Lower lobe of right lung (tissue), 2 donors: Measurements from ENCODE around the gene ENOX1. TPM values are rescaled to one million over a fixed set of nuclear protein-coding genes. Genes with fewer than 3 reads are reported as not detected.

Experiments
- ATAC-seq, 2 donors: fragments of 200-7000 bp; cut with Tn5 transposase; one replicate each; pipeline ENCODE4 v1.9.1; 2020 to 2022; ENCODE audit warnings: mild to moderate bottlenecking in 2 of 2, moderate library complexity in 2 of 2
- DNase-seq: peaks from one replicate; pipeline ENCODE4 v3.0.0-alpha.2; 2020
- H3K27ac ChIP-seq: fragments of 200-600 bp; one replicate; pipeline ENCODE4 v1.8.0; 2022
- H3K27me3 ChIP-seq: fragments of 200-600 bp; one replicate; pipeline ENCODE4 v1.8.0; 2022; ENCODE audit warnings: low read depth
- H3K36me3 ChIP-seq: fragments of 200-600 bp; one replicate; pipeline ENCODE4 v1.8.0; 2022; ENCODE audit warnings: mild to moderate bottlenecking
- H3K4me1 ChIP-seq: fragments of 200-600 bp; one replicate; pipeline ENCODE4 v1.8.0; 2022
- H3K4me3 ChIP-seq: fragments of 200-600 bp; one replicate; pipeline ENCODE4 v1.8.0; 2022; ENCODE audit warnings: mild to moderate bottlenecking
- H3K9me3 ChIP-seq: fragments of 200-600 bp; one replicate; pipeline ENCODE4 v1.8.0; 2022
- intact Hi-C: fragments of 100-400 bp; cut with DNase I; formaldehyde crosslinking; loops from one replicate; pipeline ENCODE4 v1.11.0; 2022
- total RNA-seq: library from RNA; stranded (reverse); fragmentation: NEBNext Ultra II Directional; extraction: Animal tissue kit (Norgen Biotek cat#: 25700); gene quantifications from one replicate; pipeline ENCODE4 v1.2.1, GENCODE V29; 2021
- TF ChIP-seq, protein P1 (sequence below): fragments of 200-600 bp; IDR thresholded peaks from one replicate; pipeline ENCODE4 v1.8.0; 2022; ENCODE audit warnings: antibody characterized with exemption, mild to moderate bottlenecking
- donor health status: DM: no; HTN: yes; CAD: no; lungs with severe emphysema.

ENOX1 gene
- total RNA-seq, 1 donor from 2014 or later, result 2.0 TPM

DNA sequence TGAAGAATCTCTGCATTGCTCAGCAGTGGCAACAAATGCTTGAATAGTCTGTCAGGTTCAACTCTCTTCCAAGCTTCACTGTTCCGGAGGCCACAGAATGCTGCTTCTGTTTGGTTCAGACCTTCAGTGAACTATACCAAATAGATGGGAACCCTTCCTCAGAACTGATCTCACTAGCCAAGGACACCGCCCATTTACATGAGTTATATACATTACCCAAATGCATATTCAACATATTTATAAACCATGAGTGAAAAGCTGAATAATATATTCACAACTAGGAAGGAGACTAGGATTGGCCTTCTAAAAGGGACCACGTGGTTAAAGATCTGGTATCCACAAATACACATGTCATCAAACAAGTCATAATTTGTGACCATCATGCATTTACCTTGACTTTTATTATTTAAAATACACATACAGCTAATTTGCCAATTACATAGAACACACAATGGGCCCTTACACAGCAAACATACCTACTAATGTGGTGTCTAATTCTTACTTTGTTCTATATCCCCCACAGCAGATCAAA, 49.3 kb downstream of the ENOX1 start:
- H3K9me3 ChIP-seq, result no peaks in the 10 kb centered on the region
- no peaks in the 10 kb centered on the region for H3K4me1 ChIP-seq
- TF ChIP-seq, protein P1, sequence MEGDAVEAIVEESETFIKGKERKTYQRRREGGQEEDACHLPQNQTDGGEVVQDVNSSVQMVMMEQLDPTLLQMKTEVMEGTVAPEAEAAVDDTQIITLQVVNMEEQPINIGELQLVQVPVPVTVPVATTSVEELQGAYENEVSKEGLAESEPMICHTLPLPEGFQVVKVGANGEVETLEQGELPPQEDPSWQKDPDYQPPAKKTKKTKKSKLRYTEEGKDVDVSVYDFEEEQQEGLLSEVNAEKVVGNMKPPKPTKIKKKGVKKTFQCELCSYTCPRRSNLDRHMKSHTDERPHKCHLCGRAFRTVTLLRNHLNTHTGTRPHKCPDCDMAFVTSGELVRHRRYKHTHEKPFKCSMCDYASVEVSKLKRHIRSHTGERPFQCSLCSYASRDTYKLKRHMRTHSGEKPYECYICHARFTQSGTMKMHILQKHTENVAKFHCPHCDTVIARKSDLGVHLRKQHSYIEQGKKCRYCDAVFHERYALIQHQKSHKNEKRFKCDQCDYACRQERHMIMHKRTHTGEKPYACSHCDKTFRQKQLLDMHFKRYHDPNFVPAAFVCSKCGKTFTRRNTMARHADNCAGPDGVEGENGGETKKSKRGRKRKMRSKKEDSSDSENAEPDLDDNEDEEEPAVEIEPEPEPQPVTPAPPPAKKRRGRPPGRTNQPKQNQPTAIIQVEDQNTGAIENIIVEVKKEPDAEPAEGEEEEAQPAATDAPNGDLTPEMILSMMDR, result no peak
- no peak overlapping the region for H3K4me3 ChIP-seq
- H3K36me3 ChIP-seq, result no peaks in the 10 kb centered on the region
- DNase-seq (no peak), ATAC-seq (no peak)
- H3K27me3 ChIP-seq, result no peaks in the 10 kb centered on the region
- intact Hi-C loops, result no loop called here
- no peak overlapping the region for H3K27ac ChIP-seq

GRCh38 chr13:43732726-43733125, 54.0 kb downstream of the ENOX1 start:
- intact Hi-C loops, result no loop called here
- H3K27me3 ChIP-seq, result no peaks in the 10 kb centered on the region
- TF ChIP-seq, protein P1, result no peak
- ATAC-seq (no peak), DNase-seq (no peak)
- H3K4me3 ChIP-seq, result no peak overlapping the region
- H3K27ac ChIP-seq, result no peak overlapping the region
- H3K36me3 ChIP-seq, result no peaks in the 10 kb centered on the region
- H3K9me3 ChIP-seq, result no peaks in the 10 kb centered on the region
- no peaks in the 10 kb centered on the region for H3K4me1 ChIP-seq

- Histone ChIP-seq H3K4me1 (no peaks in the 10 kb centered on the region), H3K27me3 (no peaks in the 10 kb centered on the region), H3K4me3 (no peak overlapping the region), H3K27ac (no peak overlapping the region), H3K9me3 (no peaks in the 10 kb centered on the region), H3K36me3 (no peaks in the 10 kb centered on the region)
- TF ChIP-seq, protein P1, result no peak
- ATAC-seq, result no peak
- intact Hi-C loops, result no loop called here
- DNase-seq, result no peak
These were observed 55.5 kb downstream of the ENOX1 start for GRCh38 chr13:43731296-43731695.

GRCh38 chr13:43730642-43731041, 56.1 kb downstream of the ENOX1 start:
- H3K9me3 ChIP-seq, result no peaks in the 10 kb centered on the region
- no peak overlapping the region for H3K27ac ChIP-seq
- H3K4me3 ChIP-seq, result no peak overlapping the region
- H3K4me1 ChIP-seq, result no peaks in the 10 kb centered on the region
- ATAC-seq, result no peak
- intact Hi-C loops, result no loop called here
- TF ChIP-seq, protein P1, result no peak
- no peak for DNase-seq
- no peaks in the 10 kb centered on the region for H3K36me3 ChIP-seq
- H3K27me3 ChIP-seq, result no peaks in the 10 kb centered on the region

- H3K4me3 ChIP-seq, result no peak overlapping the region
- ATAC-seq, result no peak
- intact Hi-C loops, result no loop called here
- H3K36me3 ChIP-seq, result no peaks in the 10 kb centered on the region
- TF ChIP-seq, protein P1, result no peak
- H3K4me1 ChIP-seq, result no peaks in the 10 kb centered on the region
- H3K27me3 ChIP-seq, result no peaks in the 10 kb centered on the region
- no peak overlapping the region for H3K27ac ChIP-seq
- no peak for DNase-seq
- no peaks in the 10 kb centered on the region for H3K9me3 ChIP-seq
These were observed 58.4 kb downstream of the ENOX1 start for GRCh38 chr13:43728421-43728820.

DNA sequence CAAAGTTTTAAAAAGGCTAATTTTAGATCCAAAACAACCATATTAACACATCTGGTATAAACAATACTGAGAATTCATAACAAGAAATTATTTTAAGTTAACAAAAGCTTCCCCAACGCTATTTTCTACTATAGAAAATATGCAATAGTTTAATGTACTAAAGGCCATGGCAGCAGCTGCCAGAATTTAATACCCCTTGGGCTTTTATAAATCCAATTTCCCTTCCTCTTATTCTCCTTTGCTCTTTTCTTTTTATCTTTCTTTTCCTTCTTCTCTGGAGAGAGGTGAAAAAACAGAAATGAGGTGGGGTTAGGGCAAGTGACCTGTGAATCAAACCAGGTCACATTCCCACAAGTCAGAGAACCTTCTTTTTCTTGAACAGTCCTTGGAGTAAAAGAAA, 58.9 kb downstream of the ENOX1 start:
- Histone ChIP-seq H3K36me3 (no peaks in the 10 kb centered on the region), H3K9me3 (no peaks in the 10 kb centered on the region), H3K27me3 (no peaks in the 10 kb centered on the region), H3K27ac (no peak overlapping the region), H3K4me1 (no peaks in the 10 kb centered on the region), H3K4me3 (no peak overlapping the region)
- TF ChIP-seq, protein P1, result no peak
- DNase-seq, result no peak
- ATAC-seq, result no peak
- intact Hi-C loops, result no loop called here
